H1 (cell line): Measurements from ENCODE around the gene CABP1. TPM values are rescaled to one million over a fixed set of nuclear protein-coding genes. Genes with fewer than 3 reads are reported as not detected.

ENCODE experiments used
- ATF3 ChIP-seq: IDR thresholded peaks from 2 replicates; pipeline ENCODE4 v1.6.1; 2011; ENCODE audit warnings: low read depth, mild to moderate bottlenecking, low read length; ENCODE audit not compliant: insufficient read depth
- BACH1 ChIP-seq: IDR thresholded peaks from 2 replicates; pipeline ENCODE4 v1.6.1; 2012; ENCODE audit warnings: low read length, improper control_type of control experiment
- CBX8 ChIP-seq: fragments of 300-800, 300-1000 bp; sonication (generic); IDR thresholded peaks from 2 replicates; pipeline ENCODE4 v1.7.1; 2016; ENCODE audit warnings: low read depth, low read length, borderline replicate concordance
- CHD2 ChIP-seq: IDR thresholded peaks from 2 replicates; pipeline ENCODE4 v1.6.1; 2012; ENCODE audit warnings: low read length, improper control_type of control experiment
- CTBP2 ChIP-seq: IDR thresholded peaks from 2 replicates; pipeline ENCODE4 v1.7.0; 2011; ENCODE audit warnings: borderline replicate concordance, mild to moderate bottlenecking, moderate library complexity, mixed read lengths, low read length; ENCODE audit not compliant: insufficient read depth, insufficient read length
- EP300 ChIP-seq, 2 experiments: IDR thresholded peaks; 1 replicate in 1 of 2; 2 replicates in 1 of 2; pipeline ENCODE4 v1.6.1; 2011 to 2012; ENCODE audit warnings: low read depth in 2 of 2, low read length in 2 of 2, mild to moderate bottlenecking in 2 of 2, borderline replicate concordance in 1 of 2, inconsistent platforms in 1 of 2, moderate library complexity in 1 of 2
- GABPA ChIP-seq: IDR thresholded peaks from 2 replicates; pipeline ENCODE4 v1.6.1; 2011; ENCODE audit warnings: mild to moderate bottlenecking, low read length, moderate library complexity, borderline replicate concordance; ENCODE audit not compliant: insufficient read depth
- KDM4A ChIP-seq: IDR thresholded peaks from one replicate; pipeline ENCODE4 v1.7.1; 2012; ENCODE audit warnings: low read depth, mild to moderate bottlenecking, moderate library complexity, low read length, inconsistent platforms; ENCODE audit not compliant: severe bottlenecking
- MAX ChIP-seq: IDR thresholded peaks from 2 replicates; pipeline ENCODE4 v1.6.1; 2012; ENCODE audit warnings: inconsistent platforms
- NRF1 ChIP-seq: IDR thresholded peaks from 2 replicates; pipeline ENCODE4 v1.6.1; 2011; ENCODE audit warnings: mild to moderate bottlenecking, low read depth, low read length, improper control_type of control experiment
- POLR2A ChIP-seq, 2 experiments: IDR thresholded peaks; 1 replicate in 1 of 2; 2 replicates in 1 of 2; pipeline ENCODE4 v1.6.1; 2011; ENCODE audit warnings: low read depth in 2 of 2, low read length in 2 of 2, mild to moderate bottlenecking in 2 of 2; ENCODE audit errors: control extremely low read depth in 1 of 2
- RAD21 ChIP-seq, 2 experiments: IDR thresholded peaks in 1 of 2; conservative IDR thresholded peaks in 1 of 2; 2 replicates each; pipeline ENCODE4 v1.6.1; 2011; ENCODE audit warnings: low read depth in 2 of 2, low read length in 2 of 2, improper control_type of control experiment in 1 of 2, inconsistent platforms in 1 of 2, mild to moderate bottlenecking in 1 of 2, moderate library complexity in 1 of 2
- RFX5 ChIP-seq: IDR thresholded peaks from 2 replicates; pipeline ENCODE4 v1.6.1; 2011; ENCODE audit warnings: low read depth, low read length, improper control_type of control experiment, borderline replicate concordance
- RNF2 ChIP-seq: fragments of 200-900, 300-1000 bp; sonication (generic); IDR thresholded peaks from 2 replicates; pipeline ENCODE4 v1.7.1; 2016; ENCODE audit warnings: borderline replicate concordance, low read depth, mild to moderate bottlenecking, antibody characterized with exemption, low read length; ENCODE audit not compliant: poor library complexity, severe bottlenecking; ENCODE audit errors: missing control alignments
- SIN3A ChIP-seq, 2 experiments: IDR thresholded peaks in 1 of 2; conservative IDR thresholded peaks in 1 of 2; 2 replicates each; pipeline ENCODE4 v1.6.1; 2011 to 2012; ENCODE audit warnings: low read length in 2 of 2, improper control_type of control experiment in 1 of 2, low read depth in 1 of 2, mild to moderate bottlenecking in 1 of 2
- SIRT6 ChIP-seq: IDR thresholded peaks from one replicate; pipeline ENCODE4 v1.7.1; 2012; ENCODE audit warnings: low read length, inconsistent platforms
- SP1 ChIP-seq: IDR thresholded peaks from 2 replicates; pipeline ENCODE4 v1.6.1; 2011; ENCODE audit warnings: low read depth, low read length
- TAF7 ChIP-seq: optimal IDR thresholded peaks from 2 replicates; pipeline ENCODE3; 2011; ENCODE audit warnings: low read depth, mild to moderate bottlenecking, inconsistent platforms, low read length, moderate library complexity, borderline replicate concordance
- TEAD4 ChIP-seq: IDR thresholded peaks from 2 replicates; pipeline ENCODE4 v1.6.1; 2012; ENCODE audit warnings: low read depth, low read length, inconsistent platforms, mixed read lengths
- ZNF274 ChIP-seq: IDR thresholded peaks from 2 replicates; pipeline ENCODE4 v1.7.0; 2012; ENCODE audit warnings: low read length, borderline replicate concordance; ENCODE audit errors: extremely low read depth
- polyA plus RNA-seq, 7 experiments: library from polyadenylated mRNA; depleted of rRNA in 3 of 7; stranded (reverse) in 5 of 7; unstranded in 2 of 7; fragments of >200 nt in 5 of 7; fragments of 200-250 nt in 2 of 7; gene quantifications; 1 replicate in 5 of 7; 2 replicates in 1 of 7; 4 replicates in 1 of 7; pipeline versions ENCODE4 v1.2.1 to v1.2.3, GENCODE V29; 2011 to 2013; ENCODE audit warnings: missing spikeins in 2 of 7, mixed read lengths in 2 of 7
- total RNA-seq: library from RNA; stranded (reverse); fragmentation: NEBNext Ultra II Directional; extraction: Animal tissue kit (Norgen Biotek cat#: 25700); gene quantifications from 2 replicates; pipeline ENCODE4 v1.2.1, GENCODE V29; 2021
- TF ChIP-seq, protein P1 (sequence below): IDR thresholded peaks from 2 replicates; pipeline ENCODE4 v1.6.1; 2011; ENCODE audit warnings: low read length, improper control_type of control experiment

CABP1 gene
- total and polyA plus RNA-seq, 2 of the 8 experiments (the other 6 are each of a cell fraction or from before 2014, with no cell fraction given), result 3.9 to 7.4 TPM

- TF ChIP-seq CHD2 (no peak), RNF2 (no peak), MAX (peak; percentile 44; the same call in 1 of the 2 replicates), SP1 (no peak), KDM4A (no peak), SIN3A (conservative IDR thresholded peaks at IDR 0.05 in 1 of 2, IDR thresholded peaks at IDR 0.05 in 1 of 2; ENCODE audit: low read depth in 1 of 2, low read length in 2 of 2) (0 out of 4 replicates have a peak, but pooled peaks of 1 of the 2 experiments have one; percentile 32), BACH1 (no peak), CBX8 (no peak), GABPA (no peak), ATF3 (no peak), CTBP2 (no peak), RFX5 (no peak), EP300 (IDR thresholded peaks at IDR 0.05; ENCODE audit: borderline replicate concordance in 1 of 2, low read depth in 2 of 2, low read length in 2 of 2) (no peak), ZNF274 (no peak), SIRT6 (no peak), TAF7 (no peak), POLR2A (IDR thresholded peaks at IDR 0.05; ENCODE audit: control extremely low read depth in 1 of 2, low read depth in 2 of 2, low read length in 2 of 2) (no peak), RAD21 (IDR thresholded peaks at IDR 0.05 in 1 of 2, conservative IDR thresholded peaks at IDR 0.05 in 1 of 2; ENCODE audit: low read depth in 2 of 2, low read length in 2 of 2) (peak; percentile 47 to 53), TEAD4 (no peak), NRF1 (no peak)
- TF ChIP-seq, protein P1, sequence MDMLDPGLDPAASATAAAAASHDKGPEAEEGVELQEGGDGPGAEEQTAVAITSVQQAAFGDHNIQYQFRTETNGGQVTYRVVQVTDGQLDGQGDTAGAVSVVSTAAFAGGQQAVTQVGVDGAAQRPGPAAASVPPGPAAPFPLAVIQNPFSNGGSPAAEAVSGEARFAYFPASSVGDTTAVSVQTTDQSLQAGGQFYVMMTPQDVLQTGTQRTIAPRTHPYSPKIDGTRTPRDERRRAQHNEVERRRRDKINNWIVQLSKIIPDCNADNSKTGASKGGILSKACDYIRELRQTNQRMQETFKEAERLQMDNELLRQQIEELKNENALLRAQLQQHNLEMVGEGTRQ, result no peak
These were observed 11.5 kb upstream of the CABP1 start (continued) for GRCh38 chr12:120628919-120629318.
